ENCODE measurements around the gene ZNF672.

The ZNF672 gene

DNA sequence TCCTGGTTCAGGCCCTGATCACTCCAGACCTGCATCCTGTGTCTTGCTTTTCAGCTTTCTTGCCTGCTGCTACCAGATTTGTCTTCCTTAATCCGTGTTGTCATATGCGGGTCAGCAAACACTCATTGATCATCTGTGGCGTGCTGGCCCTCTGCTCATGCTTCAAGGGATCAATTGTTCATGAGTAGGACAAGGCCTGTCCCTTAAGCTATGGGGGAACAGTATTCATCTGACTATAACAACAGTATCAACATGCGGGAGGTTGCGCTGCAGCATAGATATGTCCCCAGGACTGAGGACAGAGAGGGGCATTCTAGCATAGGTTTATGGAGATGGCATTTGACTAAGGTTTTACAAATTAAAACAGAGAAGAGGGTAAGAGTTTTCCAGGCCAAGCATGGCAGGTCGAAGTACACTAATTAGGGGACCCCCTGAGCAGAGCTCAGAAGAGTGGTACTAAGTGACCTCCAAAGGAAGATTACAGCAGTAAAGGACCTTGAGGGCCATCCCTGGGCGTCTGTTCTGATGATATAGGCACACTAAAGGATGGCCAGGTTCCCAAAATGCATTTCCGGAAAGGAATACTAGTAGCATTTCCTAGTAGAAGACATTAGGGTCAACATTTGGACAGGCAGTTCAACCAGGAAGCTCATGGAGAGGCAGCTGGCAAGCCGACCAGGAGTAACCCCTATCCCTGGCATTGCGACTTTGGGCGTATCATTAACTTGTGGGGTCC, 811 bp upstream of the ZNF672 start:
- DNase-seq, result peak in 1 of 3 experiments; percentile 48

DNA sequence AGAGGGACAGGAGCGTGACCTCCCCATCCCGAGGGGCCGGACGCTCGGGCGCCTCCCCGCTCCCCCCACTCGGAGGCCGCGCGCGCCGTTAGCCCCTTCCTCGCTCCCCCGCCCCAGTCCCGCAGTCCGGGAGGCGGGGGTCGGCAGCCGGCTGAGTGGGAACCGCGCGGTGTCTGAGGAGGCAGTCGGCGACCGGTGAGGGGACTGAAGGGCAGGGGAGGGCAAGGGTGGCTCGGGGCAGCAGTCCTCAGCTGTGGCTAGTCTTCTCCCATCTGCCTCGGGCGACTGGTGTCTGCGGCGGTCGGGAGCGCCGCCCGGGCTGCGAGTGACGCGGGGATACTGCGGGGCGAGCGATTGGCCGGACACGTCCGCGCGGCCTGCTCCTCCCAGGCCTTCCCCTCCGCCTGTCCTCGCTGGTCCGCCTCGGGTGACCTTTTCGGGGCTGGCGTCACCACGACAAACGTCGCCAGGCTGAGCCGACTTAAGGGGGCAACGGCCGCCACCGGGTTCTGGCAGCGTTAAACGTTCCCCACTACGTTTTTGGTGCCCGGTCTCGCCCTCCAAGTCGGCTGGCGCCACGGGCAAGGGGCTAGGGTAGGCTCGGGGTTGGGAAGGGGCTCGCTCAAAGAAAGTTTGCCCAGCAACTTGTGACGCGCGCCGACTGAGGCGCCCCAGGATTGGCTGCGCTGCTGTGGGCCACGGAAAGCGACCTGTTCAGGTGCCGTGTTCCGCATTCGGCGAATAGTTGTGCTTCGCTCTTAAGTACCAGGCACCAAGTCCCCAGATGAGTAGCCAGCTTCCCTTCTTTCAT, 538 bp downstream of the ZNF672 start:
- DNase-seq, result peak; percentile 77 to 93 (median 91)

DNA sequence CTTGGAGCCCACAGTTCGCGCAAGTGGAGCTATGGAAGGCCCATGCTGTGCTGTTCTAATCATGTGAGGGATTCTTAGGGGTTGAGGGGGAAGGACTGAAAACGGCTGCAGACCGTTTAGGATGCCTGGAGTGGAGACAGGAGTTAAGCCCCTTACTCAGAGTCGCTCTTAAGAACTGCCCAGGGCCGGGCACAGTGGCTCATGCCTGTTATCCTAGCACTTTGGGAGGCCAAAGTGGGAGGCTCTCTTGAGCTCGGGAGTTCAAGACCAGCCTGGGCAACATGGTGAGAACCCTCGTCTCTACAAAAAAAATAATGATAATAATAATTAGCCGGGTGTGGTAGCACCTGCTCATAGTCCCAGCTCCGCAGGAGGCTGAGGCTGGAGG, 1.1 kb downstream of the ZNF672 start:
- peak in 1 of 3 experiments; percentile 82 for DNase-seq

DNA sequence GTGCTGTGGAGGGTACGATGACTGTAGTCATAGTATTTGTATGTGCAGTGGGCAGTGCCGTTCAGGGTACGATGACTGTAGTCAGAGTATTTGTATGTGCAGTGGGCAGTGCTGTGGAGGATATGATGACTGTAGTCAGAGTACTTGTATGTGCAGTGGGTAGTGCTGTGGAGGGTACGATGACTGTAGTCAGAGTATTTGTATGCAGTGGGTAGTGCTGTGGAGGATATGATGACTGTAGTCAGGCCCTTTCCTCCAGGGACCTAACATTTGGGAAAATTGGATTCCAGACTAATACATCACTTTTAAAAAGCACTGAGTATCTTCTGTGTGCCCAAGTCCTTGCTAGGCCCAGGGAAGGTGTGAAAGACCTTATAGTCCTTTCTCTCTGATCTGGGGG, 2.9 kb downstream of the ZNF672 start:
- DNase-seq, result no peak

DNA sequence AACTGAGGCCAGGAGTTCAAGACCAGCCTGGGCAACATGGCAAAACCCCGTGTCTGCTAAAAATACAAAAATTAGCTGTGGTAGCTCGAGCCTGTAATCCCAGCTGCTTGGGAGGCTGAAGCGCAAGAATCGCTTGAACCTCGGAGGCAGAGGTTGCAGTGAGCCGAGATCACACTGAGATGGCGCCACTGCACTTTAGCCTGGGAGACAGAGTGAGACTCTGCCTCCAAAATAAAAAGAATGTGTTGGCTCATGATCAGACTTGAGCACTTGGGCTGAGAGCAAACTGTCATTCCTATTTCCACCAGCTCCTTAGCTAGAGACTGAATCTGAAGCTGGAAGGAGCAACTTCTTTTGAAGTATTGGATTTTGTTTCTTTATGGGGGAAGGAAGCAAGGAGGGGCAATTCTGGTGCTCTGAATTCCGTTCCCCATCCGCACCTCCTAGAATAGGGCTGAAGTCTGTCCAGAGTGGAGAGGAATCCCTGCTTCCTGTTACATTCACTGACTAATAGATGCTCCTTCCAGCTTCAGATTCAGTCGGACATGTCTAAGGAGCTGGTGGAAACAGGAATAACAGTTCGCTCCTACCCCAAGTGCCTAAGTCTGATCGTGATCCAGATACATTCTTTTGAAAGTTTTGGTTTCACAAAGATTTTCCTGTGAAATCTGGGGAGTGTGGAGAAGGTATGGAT, 3.8 kb downstream of the ZNF672 start:
- peak in 1 of 3 experiments; percentile 11 for DNase-seq

DNA sequence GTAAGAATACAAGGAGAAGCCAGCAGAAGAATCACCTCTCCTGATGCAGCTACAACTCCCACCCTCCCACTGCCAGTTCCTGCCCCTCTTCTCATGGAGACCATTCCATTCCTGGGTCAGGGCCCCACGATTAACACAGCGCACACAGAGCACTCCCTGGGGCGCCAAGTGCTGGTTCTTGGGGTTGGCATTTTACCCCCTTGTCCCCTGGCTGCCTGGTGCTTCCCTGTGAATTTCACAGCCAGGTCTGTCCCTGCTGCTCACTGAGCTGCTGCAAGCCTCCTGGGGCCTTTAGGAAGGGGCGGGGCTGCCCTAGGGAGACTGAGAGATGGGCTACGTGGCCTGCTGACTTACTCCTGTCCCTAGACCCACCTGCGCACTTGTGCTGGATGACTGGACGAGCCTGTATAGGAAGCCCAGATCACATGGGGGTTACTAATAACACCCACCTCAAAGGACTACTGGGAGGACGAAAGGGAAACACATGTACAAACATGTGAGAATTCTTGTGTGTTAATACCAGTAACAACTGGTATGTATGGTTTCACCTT, 4.8 kb downstream of the ZNF672 start:
- DNase-seq, result no peak

DNA sequence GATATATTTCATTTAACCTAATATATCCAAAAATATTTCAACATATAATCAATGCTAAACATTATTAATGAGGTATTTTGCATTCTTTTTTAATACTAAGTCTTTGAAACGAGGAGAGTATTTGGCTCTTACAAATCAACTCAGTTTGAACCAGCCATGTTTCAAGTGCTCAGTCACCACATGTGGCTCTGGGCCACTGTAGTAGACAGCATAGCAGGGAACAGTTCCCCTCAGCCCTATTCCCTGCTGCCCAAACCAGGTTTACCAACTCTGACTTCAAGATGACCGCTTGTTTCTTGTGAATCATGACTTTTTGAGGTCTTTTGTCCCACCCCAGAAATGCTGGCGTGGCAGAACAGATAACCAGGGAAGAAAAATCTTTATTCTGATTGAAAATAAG, 5.7 kb downstream of the ZNF672 start:
- no peak for DNase-seq

DNA sequence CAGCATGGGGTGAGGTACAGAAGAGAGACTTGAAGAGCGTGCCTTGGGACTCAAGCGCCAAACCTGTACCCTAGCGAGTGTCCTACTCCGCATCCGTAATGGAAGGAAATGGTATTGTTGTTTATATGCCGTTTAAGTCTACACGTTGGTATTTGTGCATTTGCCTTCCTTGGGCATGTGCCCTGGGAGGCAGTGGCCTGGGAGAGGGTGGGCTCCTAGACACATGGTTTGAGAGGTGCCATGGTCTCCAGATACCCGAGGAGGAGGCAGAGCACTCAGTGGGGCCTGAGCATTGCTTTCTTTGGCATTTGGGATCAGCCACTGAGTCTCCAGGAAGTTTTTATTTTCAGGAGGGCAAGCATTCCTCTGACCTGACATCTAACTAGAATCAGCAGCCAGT, 6.5 kb downstream of the ZNF672 start:
- DNase-seq, result no peak

DNA sequence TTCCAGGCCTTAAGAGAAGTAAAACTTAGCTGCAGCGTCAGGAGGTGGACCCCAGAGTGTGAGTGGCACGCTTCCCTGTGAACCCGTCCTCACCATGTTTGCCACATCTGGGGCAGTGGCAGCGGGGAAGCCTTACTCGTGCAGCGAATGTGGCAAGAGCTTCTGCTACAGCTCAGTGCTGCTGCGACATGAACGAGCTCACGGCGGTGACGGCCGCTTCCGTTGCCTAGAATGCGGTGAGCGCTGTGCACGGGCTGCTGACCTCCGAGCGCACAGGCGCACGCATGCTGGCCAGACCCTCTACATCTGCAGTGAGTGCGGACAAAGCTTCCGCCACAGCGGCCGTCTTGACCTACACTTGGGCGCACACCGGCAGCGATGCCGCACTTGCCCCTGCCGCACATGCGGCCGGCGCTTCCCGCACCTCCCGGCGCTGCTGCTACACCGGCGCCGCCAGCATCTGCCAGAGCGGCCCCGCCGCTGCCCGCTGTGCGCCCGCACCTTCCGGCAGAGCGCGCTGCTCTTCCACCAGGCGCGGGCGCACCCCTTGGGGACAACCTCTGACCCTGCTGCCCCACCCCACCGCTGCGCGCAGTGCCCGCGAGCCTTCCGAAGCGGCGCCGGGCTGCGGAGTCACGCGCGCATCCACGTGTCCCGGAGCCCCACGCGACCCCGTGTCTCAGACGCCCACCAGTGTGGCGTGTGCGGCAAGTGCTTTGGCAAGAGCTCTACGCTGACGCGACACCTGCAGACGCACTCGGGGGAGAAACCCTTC, 9.3 kb downstream of the ZNF672 start:
- no peak for DNase-seq

DNA sequence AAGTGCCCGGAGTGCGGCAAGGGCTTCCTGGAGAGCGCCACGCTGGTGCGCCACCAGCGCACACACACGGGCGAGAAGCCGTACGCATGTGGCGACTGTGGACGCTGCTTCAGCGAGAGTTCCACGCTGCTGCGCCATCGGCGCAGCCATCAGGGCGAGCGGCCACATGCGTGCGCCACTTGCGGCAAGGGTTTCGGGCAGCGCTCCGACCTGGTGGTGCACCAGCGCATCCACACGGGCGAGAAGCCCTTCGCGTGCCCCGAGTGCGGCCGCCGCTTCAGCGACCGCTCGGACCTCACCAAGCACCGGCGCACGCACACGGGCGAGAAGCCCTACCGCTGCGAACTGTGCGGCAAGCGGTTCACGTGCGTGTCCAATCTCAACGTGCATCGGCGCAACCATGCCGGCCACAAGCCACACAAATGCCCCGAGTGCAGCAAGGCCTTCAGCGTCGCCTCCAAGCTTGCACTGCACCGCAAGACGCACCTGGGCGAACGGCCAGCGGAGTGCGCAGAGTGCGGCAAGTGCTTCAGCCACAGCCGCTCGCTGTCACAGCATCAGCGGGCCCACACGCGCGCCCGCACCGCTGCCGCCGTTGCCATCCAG, 10.0 kb downstream of the ZNF672 start:
- DNase-seq, result no peak

DNA sequence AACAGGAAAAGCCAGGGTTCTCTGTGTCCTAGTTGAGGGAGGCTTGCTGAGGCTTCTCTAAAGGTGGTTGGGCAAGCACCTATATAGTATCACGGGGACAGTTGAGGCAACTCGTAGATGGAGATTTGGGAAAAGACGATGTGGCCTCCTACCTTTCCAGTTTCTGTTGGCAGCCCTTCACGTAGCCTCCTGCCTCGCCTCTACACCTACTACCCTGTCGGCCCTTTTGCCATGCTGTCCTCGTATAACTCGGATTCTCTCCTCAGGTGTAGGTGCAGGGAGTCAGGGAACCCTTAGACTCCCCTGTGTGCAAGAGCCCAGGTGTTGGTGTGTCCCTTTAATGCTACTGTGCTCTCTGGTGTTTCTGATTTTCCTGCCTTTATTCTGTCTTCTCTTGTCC, 10.6 kb downstream of the ZNF672 start:
- no peak for DNase-seq

DNA sequence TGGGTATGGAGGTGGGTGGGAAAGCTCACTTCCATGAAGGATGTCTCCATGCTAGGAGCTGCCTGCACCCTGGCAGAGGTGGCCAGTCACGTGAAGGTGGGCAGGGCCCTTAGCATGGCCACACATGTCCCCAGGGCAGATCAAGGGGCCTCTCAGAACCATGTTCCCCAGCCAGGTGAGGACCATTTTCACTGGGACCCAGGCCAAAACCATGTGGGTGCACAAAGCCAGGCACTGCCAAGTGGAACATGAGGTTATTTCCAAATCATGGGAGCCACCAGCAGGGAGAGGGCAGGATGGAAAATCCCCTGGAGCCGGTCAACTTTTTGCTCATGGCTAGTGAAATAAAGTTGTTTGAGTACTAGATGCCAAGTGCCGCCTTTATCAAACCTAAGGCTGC, 11.1 kb downstream of the ZNF672 start:
- DNase-seq, result no peak

DNA sequence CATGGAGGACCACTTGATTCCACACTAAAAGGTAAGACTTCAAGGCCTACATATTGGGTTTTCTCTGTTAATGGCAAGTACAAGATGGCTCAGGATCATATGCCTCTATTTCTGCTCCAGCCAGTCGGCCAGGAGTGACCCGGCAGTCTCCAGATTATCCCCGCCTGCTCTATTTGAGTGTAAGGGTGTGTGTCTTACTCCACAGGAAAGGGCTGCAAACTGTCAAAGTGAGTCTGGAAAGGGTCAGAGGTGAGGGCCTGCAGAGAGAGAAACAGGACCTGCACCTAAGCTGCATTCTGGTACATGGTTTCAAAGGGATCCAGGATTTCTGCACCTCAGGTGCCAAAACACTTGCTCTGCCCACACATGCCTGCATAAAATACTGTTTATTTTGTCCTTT, 11.6 kb downstream of the ZNF672 start:
- DNase-seq, result no peak

DNA sequence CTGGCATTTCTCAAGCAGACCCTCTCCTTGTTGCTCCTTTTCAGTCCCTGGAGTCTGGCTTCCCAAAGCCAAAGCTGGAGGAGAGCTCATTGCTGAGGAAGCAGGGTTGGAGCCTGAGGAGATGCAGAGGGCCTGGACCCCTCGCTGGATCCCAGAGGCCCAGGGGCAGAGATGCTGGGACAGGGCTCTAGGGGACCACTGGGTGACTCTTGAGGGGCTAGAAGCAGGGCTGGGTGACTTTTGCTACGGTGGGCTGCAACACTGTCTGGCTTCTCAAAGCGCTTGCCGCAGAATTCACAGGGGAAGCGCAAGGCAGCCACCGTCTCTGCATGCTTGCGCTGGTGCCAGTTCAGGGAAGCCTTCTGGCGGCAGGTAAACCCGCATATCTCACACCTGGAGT, 12.1 kb downstream of the ZNF672 start:
- DNase-seq, result no peak

DNA sequence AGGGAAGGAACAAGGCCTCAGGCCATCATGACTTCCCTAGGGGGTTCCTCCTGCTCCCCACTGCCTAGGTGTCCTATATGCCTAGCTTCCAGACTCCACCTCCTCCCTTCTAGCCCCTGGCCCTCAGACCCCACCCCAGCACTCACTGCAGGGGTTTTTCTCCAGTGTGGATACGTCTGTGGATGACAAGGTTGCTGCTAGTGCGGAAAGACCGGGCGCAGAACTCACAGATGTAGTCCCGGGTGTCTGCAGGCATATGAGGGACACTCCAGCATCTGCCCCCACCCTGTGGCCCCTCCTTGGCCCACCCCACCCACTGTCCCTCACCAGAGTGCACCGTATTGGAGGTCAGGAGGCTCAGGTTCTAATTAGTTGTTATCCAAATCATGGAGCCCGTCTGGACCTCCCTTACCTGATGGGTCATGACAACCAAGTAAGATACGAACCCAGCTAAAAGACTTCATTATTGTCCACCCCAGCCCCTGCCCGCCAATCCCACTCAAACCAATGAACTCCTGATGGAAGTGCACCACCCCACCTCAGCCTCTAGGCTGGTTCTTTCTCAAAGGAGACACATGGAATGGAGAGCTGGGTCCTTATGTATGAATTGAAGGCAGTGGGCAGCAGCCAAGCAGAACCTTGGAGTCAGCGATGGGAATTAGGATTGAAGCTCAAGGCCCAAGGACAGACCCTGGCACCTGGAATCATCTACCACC, 12.7 kb downstream of the ZNF672 start:
- no peak for DNase-seq

DNA sequence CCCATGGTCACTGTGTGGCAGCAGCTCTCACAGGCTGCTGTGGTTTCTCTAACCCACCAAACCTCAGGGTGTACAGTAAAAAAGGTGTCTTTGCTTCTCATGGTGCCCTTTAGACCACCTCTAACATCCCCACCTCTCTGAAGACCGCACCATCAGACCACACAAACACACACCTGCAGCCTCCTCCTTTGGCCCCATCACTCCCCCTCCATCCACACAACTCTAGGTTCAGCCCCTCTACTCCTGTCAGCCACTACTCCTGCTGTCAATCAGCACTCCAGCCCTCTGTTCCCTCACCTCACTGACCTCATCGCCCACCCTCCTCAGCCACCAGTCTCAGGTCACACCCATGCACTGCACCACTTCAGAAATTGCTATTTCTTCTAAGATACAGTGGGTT, 13.4 kb downstream of the ZNF672 start:
- no peak for DNase-seq

DNA sequence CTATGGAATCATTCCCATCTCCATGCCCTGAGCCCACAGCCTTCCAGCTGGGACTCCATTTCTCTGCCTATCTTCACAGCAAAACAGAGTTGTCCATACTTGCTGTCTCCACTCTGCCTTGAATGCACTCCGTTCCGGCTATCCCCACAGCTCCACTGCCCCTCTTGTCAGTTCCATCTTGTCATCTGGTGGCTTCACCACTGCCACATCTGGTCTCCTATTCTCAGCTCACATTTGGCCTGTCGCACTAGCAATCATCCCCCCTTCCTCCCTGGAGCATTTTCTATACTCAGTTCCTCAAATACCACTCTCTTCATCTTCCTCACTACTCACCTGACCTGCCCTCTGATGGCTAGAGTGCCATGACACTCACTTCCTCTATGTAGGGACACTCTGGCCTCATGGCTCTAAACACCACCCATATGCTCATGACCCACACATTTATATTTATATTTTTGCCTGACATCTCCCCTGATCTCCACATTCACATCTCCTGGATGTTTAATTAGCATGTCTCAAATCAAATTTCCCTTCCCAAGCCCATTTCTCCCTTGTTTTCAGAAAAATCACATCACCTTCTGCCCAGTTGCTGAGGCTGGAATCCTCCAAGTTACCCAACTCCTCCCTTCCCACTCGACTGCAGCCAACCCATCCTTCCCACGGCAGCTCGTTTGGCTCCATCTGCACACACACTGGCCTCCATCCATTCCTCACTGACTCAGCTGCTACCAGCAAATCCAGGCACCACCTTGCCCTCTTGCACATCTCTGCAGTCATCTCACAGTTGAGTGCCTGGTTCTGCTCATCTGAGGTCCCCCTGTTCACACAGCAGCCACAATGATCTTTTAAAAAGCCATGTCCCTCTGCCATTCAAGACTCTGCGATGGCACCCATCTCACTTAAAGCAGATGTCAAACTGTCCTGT, 14.7 kb downstream of the ZNF672 start:
- no peak for DNase-seq

DNA sequence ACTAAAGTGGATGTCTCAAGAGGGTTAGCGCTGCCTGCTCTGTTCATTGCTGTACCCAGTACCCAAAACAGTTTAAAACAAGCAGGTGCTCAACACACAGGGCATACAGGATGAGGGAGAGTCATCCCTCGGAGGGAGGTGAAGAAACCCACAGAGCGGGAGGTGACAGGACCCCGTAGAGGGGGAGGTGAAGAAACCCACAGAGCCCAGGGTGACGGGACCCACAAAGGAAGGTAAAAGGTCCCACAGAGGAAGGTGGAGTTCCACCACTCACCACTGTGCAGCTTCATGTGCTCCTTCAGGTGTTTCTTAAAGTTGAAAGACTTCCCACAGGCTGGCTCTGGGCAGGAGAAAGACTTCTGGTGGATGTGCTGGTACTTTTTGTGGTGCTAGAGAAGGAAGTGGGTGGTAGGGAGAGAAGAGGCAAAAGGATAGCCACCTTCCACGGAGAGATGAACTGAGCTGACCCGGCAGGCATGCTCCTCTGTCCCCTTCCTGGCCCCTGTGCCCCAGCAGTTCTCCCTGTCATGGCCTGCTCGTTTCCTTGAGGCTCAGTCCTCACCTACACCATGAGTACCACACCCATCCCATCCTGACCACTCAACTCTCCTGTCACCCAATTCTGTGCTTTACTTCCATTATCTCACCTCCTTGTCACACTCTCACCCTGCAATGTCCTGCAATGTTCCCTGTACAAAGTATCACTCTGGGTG, 15.8 kb downstream of the ZNF672 start:
- no peak for DNase-seq

DNA sequence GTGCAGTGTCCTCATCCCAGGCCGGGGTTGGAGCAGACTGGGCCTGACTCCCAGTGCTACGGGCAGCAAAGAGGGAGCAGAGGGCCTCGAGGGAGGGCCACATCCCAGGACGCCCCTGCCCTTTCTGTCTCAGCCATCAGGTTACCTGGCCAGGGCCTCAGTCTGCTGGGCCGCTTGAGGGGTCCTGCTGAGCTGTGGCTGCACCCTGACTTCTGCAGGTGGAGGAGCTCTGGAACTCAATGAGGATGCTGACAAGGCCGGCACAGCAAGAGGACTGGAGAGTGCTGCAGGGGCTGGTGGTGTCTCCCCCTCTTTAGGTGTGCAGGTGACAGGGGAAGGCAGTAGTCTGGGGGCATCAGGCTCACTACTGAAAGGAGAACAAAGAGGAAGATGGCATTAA, 17.6 kb downstream of the ZNF672 start:
- DNase-seq, result no peak

DNA sequence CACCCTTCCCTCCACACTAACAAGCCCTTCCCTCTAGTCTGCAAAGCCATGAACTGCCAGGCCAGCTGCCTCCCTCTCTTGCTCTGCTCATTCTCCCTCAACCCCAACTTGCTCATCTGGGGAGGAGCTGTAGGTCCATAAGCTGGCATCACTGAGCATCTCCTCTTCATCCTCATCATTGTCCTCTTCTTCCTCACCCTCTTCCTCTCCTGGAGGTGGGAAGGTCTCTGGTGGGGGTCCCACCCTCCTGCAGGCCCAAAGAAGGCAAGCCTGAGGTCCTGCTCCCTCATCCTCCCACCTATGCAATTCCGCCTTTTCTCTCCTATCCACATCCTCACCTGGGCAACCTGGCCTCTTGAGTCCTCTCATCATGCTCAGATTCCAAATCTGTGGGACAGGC, 18.2 kb downstream of the ZNF672 start:
- no peak for DNase-seq
